HG02798 (cell line): ENCODE results near the gene SNAI1.
"Not testable (repeated sequence)": the region's sequence is repeated elsewhere in the genome, so short reads cannot be mapped to it uniquely, and the experiment has no call there.

Source experiments
- ATAC-seq: cut with Tn5 transposase; IDR thresholded peaks from one replicate; pipeline ENCODE4 v1.9.1; 2021; ENCODE audit warnings: mild to moderate bottlenecking; ENCODE audit not compliant: unreplicated experiment, poor library complexity

Gene SNAI1

GRCh38 chr20:49984426-49985153, 1.8 kb downstream of the SNAI1 start:
- ATAC-seq: no peak

- ATAC-seq: no peak
Observed at GRCh38 chr20:49985157-49985556, 2.4 kb downstream of the SNAI1 start.

GRCh38 chr20:49985617-49986016, 2.8 kb downstream of the SNAI1 start:
- no peak for ATAC-seq

DNA sequence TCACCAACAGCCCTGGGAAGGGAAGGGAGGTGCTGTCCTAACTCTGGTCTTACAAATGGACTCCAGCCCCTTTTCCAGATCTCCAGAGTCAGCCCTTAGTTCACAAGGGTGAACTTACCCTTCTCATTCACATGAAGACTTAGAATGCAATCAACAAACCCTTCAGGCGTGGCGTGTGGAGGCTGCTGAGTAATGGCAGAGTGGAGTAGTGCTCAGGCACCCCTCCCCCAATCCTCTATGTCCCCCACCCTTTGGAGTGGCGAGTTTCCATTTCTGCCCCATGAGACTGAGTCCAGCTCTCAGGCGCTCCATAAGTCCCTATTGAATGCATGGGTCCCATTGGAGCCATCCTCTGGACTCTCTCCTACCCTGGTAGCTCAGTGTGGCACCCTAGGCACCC, 3.3 kb downstream of the SNAI1 start:
- no peak for ATAC-seq

DNA sequence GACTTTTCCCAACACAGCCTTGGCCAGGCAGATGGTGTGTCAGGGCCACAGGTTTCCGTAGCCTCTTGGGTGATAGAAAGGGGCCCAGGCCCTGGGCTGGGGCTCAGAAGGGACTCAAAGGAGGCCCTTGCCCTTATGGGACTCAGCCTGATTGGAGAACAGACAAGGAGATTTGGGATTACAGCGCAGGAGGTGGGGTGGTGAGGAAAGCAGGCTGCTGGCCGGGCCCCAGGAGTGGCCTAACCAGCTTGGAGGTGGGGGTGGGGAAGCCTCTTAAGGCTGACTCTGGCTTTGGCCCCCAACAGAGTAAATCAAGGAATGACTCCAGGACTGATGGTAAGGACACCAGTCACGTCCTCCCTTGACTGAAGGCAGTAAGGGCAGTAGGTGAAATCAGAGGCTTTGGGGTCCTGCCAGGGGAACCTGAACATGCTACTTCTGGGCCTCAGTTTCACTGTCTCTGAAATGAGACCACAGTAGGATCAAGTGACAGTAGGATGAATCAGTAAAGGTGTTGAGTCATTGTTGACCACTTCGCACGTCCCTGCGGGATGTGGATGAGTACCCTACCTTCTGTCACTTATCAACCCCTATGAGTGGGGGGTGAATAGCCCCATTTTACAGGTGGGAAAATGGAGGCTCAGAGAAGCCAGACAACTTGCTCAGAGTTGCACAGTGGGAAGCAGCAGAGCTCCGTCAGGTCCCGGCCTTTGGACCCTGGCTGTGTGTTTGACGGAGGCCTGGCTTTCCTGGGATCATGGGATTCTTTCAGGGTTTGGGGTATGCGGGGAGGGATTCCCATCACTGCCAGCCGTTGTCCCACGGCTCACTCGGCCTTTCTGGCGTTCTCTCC, 4.5 kb downstream of the SNAI1 start:
- no peak for ATAC-seq

DNA sequence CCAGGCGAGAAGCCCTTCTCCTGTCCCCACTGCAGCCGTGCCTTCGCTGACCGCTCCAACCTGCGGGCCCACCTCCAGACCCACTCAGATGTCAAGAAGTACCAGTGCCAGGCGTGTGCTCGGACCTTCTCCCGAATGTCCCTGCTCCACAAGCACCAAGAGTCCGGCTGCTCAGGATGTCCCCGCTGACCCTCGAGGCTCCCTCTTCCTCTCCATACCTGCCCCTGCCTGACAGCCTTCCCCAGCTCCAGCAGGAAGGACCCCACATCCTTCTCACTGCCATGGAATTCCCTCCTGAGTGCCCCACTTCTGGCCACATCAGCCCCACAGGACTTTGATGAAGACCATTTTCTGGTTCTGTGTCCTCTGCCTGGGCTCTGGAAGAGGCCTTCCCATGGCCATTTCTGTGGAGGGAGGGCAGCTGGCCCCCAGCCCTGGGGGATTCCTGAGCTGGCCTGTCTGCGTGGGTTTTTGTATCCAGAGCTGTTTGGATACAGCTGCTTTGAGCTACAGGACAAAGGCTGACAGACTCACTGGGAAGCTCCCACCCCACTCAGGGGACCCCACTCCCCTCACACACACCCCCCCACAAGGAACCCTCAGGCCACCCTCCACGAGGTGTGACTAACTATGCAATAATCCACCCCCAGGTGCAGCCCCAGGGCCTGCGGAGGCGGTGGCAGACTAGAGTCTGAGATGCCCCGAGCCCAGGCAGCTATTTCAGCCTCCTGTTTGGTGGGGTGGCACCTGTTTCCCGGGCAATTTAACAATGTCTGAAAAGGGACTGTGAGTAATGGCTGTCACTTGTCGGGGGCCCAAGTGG, 5.3 kb downstream of the SNAI1 start:
- ATAC-seq: no peak

GRCh38 chr20:49989234-49990065, 6.7 kb downstream of the SNAI1 start:
- no peak for ATAC-seq

DNA sequence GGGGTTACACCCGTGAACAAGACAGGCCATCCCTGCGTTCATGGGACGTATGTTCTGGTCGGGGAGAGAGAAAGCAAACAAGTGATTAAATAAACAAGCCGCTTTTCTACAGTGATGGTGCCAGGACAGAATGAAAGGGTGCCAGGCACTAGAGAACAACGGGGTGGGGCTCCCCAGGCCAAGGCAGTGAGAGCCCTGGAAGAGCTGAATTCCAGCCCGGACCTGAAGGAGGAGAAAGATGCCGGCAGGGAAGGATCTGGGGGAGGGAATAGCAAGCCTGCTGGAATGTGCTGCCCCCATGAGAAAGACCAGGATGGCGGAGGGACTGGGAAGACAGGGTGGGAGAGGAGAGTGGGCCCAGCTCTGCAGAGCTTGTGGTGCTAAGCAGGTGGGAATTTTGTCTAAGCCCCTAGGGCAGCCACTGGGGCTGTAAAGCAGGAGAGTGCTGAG, 7.5 kb downstream of the SNAI1 start:
- no peak for ATAC-seq

DNA sequence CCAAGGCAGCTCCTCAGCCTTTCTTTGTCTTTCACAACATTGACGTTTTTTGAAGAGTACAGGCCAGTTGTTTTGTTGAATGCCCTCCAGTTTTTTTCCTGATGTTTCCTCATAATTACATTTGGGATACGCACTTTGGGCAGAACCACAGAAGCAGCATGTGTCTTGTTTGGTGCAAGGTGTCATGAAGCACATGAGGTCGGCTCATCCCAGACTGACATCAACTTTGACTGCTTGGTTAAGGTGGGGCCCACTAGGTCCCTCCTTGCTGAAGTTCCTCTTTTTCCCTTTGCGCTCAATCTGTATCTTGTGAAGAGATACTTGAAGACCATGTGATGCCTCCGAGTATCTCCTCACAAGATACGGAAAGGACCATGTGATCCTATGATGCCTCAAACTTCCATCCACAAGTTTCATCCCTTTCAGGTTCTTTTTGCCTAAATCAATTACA, 10.5 kb downstream of the SNAI1 start:
- no peak for ATAC-seq

DNA sequence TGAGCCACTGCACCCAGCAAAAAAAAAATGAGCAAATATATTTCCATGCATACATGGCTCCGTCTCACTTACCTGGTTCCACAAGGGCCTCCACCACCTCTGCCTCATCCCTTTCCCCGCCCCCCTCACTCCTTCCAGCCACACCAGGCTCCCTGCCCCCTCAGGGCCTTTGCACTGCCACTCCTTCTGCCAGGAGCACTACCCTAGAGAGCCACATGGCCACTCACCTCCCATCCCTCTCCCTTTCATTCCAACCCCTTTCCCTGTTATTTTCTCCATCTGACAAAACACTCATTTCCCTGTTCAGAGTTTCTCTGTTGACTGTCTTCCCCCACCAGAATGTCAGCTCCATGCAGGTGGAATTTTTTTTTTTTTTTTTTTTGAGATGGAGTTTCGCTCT, 12.8 kb downstream of the SNAI1 start:
- ATAC-seq: no peak

DNA sequence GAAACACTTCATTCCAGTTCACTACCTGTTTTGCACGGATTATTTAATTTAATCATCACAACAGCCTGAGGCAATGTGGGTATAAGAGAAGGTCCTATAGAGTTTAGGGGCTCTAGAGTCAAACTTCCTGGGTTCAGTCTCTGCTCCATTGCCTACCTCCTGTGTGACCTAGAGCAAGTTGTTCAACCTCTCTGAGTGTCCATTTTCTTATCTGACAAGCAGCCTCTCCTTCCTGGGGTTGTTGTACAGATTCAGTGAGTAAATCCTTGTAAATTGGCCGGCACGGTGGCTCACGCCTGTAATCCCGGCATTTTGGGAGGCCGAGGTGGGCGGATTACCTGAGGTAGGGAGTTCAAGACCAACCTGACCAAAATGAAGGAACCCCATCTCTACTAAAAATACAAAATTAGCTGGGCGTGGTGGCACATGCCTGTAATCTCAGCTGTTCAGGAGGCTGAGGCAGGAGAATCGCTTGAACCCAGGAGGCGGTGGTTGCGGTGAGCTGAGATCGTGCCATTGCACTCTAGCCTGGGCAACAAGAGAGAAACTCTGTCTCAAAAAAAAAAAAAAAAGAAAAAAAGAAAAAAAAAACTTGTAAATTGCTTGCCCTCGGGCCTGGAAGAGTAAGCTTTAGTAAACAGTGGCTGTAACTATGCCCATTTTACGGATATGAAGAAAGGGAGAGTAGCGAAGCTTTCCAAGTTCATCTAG, 15.9 kb downstream of the SNAI1 start:
- ATAC-seq: not testable (repeated sequence)

DNA sequence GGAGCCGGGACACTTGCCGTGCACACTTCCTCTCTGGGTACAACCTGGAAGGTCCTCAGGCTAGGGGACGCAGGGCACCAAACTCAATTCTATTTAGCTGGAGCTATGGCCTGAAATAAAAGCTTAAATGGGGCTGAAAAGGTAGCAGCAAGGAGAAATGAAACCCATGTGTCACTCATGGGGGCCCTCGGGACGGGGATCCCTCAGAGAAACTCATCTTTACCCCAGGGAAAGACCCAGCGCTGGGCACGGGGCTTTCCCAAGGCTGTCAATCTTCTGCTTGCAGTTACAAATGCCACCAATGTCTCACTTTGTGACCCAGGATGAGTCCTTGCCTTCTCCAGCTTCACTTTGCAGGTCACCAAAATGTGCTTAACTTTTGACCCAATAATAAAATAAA, 16.5 kb downstream of the SNAI1 start:
- peak; percentile 60 for ATAC-seq

- not testable (repeated sequence) for ATAC-seq
Observed at GRCh38 chr20:50000548-50001222, 17.9 kb downstream of the SNAI1 start.

DNA sequence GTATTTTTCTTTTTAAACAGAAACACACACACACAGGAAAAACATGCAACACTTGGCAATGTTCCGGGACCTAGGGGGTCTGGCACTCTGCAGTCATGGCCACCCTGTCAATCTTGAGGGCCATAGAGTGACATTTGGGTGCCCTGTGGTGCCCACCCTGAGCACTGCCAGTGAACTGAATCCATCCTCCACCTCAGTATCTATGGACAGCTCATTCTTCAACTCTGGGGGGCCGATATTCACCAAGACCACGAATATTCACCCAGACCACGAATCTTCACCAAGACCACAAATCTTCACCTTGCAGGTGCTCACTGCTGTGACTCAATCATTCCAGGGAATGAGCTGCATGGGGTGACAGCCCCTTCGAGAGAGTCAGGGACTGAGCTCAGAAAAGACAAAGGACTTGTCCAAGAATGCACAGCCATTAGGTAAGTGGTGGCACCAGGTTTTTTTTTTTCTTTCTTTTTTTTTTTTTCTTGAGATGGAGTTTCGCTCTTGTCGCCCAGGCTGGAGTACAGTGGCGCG, 19.1 kb downstream of the SNAI1 start:
- ATAC-seq: no peak

DNA sequence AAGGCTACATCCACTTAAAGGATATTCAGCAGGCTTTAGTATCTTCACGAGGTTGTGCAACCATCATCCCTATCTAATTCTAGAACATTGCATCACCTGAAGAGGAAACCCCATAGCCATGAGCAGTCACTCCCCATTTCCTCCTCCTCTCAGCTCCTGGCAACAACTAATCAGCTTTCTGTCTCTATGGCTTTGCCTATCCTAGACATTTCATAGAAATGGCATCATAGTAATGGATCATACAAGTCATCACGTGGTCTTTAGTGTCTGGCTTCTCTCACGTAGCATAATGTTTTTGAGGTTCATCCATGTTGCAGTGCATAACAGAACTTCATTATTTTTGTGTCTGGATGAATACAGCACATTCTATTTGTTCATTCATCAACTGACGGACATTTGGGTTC, 20.5 kb downstream of the SNAI1 start:
- no peak for ATAC-seq

GRCh38 chr20:50004229-50004628, 21.4 kb downstream of the SNAI1 start:
- ATAC-seq: no peak

- ATAC-seq: no peak
Observed at GRCh38 chr20:50005471-50005981, 22.7 kb downstream of the SNAI1 start.

DNA sequence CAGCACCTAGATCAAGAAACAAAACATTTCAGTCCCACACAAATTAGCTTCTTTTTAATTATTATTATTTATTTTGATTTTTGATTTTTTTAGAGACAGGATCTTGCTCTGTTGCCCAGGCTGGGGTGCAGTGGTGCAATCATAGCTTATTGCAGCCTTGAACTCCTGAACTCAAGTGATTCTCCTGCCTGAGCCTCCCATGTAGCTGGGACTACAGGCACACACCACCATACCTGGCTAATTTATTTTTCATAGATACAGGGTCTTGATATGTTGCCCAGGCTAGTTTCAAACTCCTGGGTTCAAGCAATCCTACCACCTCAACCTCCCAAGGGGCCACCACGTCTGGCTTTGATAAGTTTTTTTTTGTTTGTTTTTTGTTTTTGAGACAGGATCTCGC, 24.6 kb downstream of the SNAI1 start:
- no peak for ATAC-seq
